ENCODE results near the gene FASN. TPM values are rescaled to one million over a fixed set of nuclear protein-coding genes. Genes with fewer than 3 reads are reported as not detected.
"Not testable (repeated sequence)": the region's sequence is repeated elsewhere in the genome, so short reads cannot be mapped to it uniquely, and the experiment has no call there.

FASN gene
- total and polyA plus RNA-seq, 2 donors (not counting 1 experiment from before 2014, with no cell fraction given) = 19.4 to 35.6 TPM

- WGBS (ENCODE audit: insufficient coverage) = no CpG with 5 or more reads among the region's 8 CpGs
- no peak overlapping the region for H3K9ac ChIP-seq (ENCODE audit: low read length)
- H3K36me3 ChIP-seq (replicated peaks in 1 of 2; ENCODE audit: control extremely low read depth in 1 of 2, control insufficient read depth in 1 of 2, extremely low read depth in 1 of 2, insufficient read depth in 2 of 2, low read length in 1 of 2) = no peaks in the 10 kb centered on the region
- H2AFZ ChIP-seq (ENCODE audit: insufficient read depth, low read depth, low read length, poor library complexity, severe bottlenecking) = no peak overlapping the region
- DNase-seq (no peak), ATAC-seq (ENCODE audit: low read depth) (no peak)
- H3K79me2 ChIP-seq (ENCODE audit: control insufficient read depth, insufficient read depth, low read length) = no peaks in the 10 kb centered on the region
- no peaks in the 10 kb centered on the region for H3K9me3 ChIP-seq (ENCODE audit: control extremely low read depth in 1 of 3, control insufficient read depth in 2 of 3, insufficient read depth in 1 of 3, low read length in 2 of 3)
- H3K27me3 ChIP-seq (replicated peaks in 1 of 4; ENCODE audit: control extremely low read depth in 1 of 4, control insufficient read depth in 3 of 4, insufficient read depth in 4 of 4, low read length in 3 of 4) = no peaks in the 10 kb centered on the region
- Mint-ChIP-seq H3K4me3 (no peak overlapping the region), H3K27me3 (no peaks in the 10 kb centered on the region), H3K9me3 (ENCODE audit: insufficient read depth) (no peaks in the 10 kb centered on the region), H3K27ac (no peak overlapping the region), H3K4me1 (no peaks in the 10 kb centered on the region)
- no peak overlapping the region for H3K4me3 ChIP-seq (ENCODE audit: control extremely low read depth in 1 of 5, extremely low read depth in 1 of 5, insufficient read depth in 1 of 5, low read depth in 2 of 5, low read length in 4 of 5)
- intact Hi-C loops (cut with micrococcal nuclease) = no loop called here
- TF ChIP-seq EZH2 (IDR thresholded peaks at IDR 0.05; ENCODE audit: borderline replicate concordance, insufficient read depth, low read depth, low read length, poor library complexity, severe bottlenecking) (no peak), CTCF (IDR thresholded peaks at IDR 0.05) (no peak)
- no peaks in the 10 kb centered on the region for H4K20me1 ChIP-seq (ENCODE audit: control insufficient read depth, insufficient read depth, low read length, poor library complexity, severe bottlenecking)
- ChIA-PET CTCF (no interaction called here), POLR2A (no interaction called here)
- no peak overlapping the region for H3K4me2 ChIP-seq (replicated peaks; ENCODE audit: low read depth, low read length, poor library complexity, severe bottlenecking)
- no peaks in the 10 kb centered on the region for H3K4me1 ChIP-seq (ENCODE audit: control insufficient read depth in 2 of 2, insufficient read depth in 2 of 2, low read length in 2 of 2)
- H3K27ac ChIP-seq (ENCODE audit: low read length in 2 of 2) = no peak overlapping the region
Measured at GRCh38 chr17:82143333-82143732, 45.3 kb upstream of the FASN start.

- CTCF ChIA-PET = interaction anchor here (0.7 kb wide), 2 partner anchors 110 to 181 kb away, joined by 3 read pairs; no protein-coding TSS in a partner anchor
- H4K20me1 ChIP-seq (ENCODE audit: control insufficient read depth, insufficient read depth, low read length, poor library complexity, severe bottlenecking); H3K4me3 Mint-ChIP-seq; ATAC-seq (ENCODE audit: low read depth); H3K4me2 ChIP-seq (replicated peaks; ENCODE audit: low read depth, low read length, poor library complexity, severe bottlenecking); H3K36me3 ChIP-seq (replicated peaks in 1 of 2; ENCODE audit: control extremely low read depth in 1 of 2, control insufficient read depth in 1 of 2, extremely low read depth in 1 of 2, insufficient read depth in 2 of 2, low read length in 1 of 2); H3K4me3 ChIP-seq (ENCODE audit: control extremely low read depth in 1 of 5, extremely low read depth in 1 of 5, insufficient read depth in 1 of 5, low read depth in 2 of 5, low read length in 4 of 5); intact Hi-C loops (cut with micrococcal nuclease); H3K27ac Mint-ChIP-seq; POLR2A ChIA-PET; H2AFZ ChIP-seq (ENCODE audit: insufficient read depth, low read depth, low read length, poor library complexity, severe bottlenecking); H3K9me3 Mint-ChIP-seq (ENCODE audit: insufficient read depth); H3K79me2 ChIP-seq (ENCODE audit: control insufficient read depth, insufficient read depth, low read length); H3K27ac ChIP-seq (ENCODE audit: low read length in 2 of 2); DNase-seq; H3K9me3 ChIP-seq (ENCODE audit: control extremely low read depth in 1 of 3, control insufficient read depth in 2 of 3, insufficient read depth in 1 of 3, low read length in 2 of 3); H3K9ac ChIP-seq (ENCODE audit: low read length); H3K4me1 ChIP-seq (ENCODE audit: control insufficient read depth in 2 of 2, insufficient read depth in 2 of 2, low read length in 2 of 2); H3K27me3 Mint-ChIP-seq; H3K4me1 Mint-ChIP-seq; H3K27me3 ChIP-seq (replicated peaks in 1 of 4; ENCODE audit: control extremely low read depth in 1 of 4, control insufficient read depth in 3 of 4, insufficient read depth in 4 of 4, low read length in 3 of 4): not testable (repeated sequence)
- 93% methylated on average over 9 of the region's 10 CpGs for WGBS (ENCODE audit: insufficient coverage)
Measured at GRCh38 chr17:82139961-82140360, 41.9 kb upstream of the FASN start.

Measured in B cell (primary cell).